ENCODE data around the gene CD52.
"Not testable (repeated sequence)": the region's sequence is repeated elsewhere in the genome, so short reads cannot be mapped to it uniquely, and the experiment has no call there.

CD52 gene

DNA sequence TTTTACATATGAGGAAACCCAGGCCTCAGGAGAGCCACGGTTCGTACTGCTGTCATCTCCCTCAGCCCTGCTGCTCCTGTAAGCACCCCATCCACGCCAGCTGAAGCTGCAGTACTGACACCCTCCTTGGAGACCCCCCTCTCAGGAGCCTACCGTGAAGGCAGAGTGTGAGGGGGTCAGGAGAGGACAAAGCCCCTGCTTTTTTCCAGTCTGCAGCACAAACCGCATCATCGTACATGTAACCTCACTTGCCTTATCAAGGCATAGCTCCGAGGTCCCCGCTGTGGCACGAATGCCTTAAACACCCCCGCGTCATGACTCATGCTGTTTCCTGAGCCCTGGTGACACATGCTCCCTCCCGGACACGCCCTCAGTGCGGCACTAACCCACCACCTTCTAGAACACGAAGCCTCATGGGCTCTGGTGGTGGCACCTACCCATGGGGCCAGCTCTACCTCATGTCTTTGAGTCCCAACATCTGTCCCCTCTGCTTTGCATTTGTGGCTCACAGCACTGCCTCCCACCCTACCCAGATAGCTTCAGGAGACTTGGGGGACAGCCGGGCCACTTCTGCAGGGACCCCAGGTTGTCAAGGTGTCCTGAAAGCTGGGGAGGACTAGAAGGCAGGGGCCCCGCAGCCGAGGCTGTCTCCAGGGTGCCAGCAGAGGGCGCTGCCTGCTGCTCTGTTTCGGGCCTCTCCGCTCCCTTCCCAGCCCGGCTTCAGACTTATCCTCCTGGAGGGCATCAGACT is 33.0 kb upstream of the CD52 start:
- DNase-seq: peak; percentile 30

DNA sequence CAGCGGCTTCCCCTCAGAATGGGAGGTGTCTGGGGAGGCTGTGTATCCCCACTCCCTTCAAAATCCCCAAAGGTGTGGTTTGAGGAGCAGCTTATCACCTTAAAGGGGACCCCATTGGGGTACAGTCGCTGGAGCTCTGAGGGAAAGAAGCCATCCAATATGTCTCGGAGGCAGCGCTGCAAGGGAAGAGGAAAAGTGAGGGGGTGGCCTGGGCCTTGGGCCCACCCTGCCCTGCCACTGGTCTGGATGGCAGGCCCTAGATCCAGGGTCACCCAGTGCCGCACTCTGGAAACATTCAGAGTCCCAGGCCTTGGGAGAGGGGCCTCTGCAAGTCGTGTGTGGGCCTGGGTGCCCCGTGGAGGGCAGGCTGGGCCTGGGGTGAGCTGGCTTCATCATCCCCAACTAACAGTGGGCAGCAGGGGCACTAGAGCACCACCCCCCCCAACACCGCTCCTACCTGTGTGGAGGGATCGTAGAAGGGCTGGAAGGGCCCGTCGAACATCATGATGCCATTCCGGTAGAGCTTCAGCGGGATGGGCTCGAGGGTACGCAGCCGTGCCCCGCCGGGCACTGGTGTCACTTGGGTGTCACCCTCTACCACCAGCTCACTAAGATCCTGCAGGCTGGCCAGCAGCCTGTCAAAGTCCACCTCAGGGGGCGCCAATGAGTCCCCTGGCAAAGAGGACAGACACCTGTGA is 32.2 kb upstream of the CD52 start:
- DNase-seq: no peak

DNA sequence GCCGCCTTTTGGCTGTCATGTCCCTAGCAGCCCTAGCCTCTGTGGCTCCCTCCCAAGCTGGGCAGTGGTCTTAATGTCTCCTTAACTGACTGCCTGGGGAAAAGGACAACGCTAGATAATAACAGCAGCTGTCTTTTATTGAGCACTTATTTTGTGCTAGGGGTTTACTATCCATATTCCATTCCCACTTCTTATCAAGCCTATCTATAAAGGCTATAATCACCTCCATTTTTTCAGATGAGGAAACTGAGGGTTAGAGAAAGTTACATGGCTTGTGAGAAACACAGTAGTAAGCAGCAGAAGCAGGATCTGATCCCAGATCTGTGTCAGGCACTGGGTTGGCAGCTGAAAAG is 31.7 kb upstream of the CD52 start:
- DNase-seq: no peak

DNA sequence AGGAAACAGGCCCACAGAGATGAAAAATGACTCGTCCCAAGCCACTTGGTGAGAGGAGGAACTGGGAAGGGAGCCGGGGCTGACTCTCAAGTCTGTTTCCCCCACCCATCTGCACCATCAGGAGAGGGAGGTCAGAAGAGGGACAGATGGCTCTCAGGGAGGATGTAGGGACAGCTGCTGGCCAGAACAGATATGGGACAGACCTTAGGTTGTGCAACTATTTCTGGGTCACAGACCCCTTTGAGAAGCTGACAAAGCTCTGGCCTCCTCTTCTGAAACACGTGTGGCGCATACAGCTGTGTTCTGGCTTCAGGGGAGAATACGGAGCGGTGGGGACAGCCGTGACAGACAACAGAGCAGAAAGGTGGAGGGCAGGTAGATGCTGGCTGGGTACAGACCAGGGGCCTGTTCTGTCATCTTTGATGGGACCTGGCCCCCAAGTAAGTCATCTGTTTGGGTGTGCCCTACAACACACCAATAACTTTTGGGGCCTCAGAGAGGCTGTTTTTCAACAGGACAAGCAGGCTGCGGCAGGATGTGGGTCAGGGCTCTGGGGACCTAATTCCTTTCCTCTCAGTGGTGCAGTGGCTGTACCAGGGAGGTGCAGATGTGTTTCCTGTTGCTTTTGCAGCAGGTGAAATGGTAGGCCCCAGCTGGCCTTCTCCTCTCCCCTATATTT is 30.6 kb upstream of the CD52 start:
- no peak for DNase-seq

DNA sequence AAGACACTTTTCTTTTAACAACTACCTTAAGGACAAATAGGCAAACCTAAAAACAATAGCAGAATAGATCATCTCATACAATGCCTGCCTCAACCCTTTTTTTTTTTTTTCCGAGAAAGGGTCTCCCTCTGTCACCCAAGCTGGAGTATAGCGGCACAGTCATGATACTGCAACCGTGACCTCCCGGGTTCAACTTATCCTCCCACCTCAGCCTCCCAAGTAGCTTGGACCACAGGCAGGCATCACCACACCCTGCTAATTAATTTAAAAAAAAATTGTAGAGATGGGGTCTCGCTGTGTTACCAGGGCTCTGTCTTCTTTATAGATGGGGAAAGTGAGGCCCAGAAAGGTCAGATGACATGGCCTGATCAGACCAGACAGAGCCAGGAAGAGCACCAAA is 29.9 kb upstream of the CD52 start:
- no peak for DNase-seq

DNA sequence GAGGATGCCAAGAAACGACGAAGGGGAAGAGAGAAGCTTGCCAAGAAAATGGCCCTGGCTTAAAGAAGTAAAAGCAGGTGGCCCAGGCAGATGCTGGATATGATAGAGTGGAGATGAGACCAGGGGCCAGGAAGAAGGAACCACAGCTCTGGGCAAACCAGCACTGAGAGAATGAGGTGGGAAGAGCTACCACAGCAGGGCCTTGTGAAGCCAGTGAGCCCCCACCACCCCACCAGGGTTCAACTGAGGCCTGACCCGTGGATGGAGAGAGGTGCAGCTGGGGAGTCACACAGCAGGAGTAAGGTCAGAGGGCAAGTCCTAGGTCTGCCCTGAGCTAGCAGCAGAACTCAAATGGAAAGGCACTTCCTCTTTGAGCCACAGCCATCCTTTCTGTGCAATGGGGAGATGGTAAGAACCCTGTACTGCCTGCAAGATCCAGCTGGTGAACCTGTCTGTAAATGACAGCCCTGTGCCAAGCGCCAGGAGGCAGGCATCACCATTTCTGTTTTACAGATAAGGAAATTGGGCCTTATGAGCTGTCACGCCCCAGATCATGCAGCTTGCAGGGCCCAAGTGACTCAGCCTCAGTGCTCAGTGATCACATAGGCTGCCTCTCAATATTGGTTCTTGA is 29.3 kb upstream of the CD52 start:
- DNase-seq: no peak

DNA sequence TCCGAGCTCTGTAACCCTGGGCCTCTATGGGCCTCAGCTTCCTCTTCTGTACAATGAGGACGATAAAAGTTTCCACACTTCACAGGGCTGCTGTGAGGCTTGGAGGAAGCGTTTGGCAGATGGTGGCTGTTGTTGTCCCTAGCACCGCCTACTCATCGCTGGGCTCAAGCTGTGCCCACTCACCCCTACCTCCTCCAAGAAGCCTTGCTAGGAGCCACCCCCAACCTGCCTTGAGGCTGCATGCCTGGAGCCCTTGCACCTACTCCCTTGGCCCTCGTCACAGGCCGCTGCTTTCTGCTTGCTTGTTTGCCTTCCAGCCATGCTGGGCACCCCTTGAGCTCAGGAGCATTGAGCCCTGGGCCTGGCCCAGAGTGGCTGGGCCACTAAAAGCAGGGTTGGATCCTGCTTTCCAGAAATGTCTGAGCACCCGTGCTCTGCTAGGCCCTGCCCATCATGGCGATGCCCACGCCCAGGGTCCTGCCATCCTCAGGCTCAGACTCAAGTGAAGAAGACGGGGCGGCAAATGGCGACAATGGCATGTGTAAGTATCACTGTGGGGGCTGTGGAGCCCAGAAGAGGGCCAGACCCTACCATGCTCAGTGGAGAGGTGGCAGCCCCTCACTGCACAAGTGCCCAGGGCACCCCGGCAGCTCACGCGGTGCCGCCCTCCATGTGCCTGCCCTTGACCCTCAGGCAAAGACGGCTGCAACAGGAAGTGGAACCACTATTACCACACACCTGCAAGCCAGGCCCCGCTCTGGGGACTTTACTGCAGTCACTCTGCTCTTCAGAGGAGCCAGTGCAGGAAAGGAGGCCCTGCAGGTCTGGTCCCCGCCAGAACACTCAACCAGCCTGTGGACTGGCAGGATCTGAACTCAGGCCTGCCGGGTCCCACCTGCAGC is 28.3 kb upstream of the CD52 start:
- DNase-seq: no peak

DNA sequence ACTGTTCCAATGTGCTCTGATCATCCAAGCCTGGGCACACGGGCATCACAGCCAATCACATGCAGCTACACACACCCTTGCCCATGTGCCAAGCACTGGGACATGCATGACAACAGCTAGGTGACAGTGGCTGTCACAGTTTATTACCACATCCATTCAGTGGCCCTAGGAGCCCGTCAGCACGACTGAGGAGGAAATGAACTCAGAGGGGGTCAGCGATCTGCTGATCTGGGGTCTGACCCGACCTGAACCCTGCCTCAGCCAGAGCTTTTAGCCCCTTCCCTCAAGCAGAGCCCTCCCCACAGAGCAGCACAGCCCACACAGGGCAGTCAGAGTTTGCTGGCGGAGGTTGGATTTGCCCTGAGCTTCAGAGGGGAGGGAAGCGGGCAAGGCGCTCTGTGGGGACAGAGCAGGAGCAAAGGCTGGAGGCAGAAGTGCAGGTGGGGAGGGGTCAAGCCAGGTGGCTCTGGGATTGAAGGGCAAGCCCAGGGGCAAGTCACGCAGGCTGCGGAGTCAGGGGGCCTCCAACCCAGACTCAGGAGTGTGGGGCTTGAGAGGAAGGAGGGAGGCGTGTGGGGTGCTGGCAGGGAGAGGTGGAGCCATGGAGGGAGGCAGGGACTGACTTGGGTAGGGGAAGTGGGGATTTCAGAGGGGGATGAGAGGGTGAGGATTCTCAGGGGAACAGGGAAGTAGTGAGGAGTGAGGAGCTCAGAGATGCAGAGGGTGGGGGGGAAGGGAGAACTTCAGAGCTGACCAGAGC is 27.5 kb upstream of the CD52 start:
- no peak for DNase-seq

DNA sequence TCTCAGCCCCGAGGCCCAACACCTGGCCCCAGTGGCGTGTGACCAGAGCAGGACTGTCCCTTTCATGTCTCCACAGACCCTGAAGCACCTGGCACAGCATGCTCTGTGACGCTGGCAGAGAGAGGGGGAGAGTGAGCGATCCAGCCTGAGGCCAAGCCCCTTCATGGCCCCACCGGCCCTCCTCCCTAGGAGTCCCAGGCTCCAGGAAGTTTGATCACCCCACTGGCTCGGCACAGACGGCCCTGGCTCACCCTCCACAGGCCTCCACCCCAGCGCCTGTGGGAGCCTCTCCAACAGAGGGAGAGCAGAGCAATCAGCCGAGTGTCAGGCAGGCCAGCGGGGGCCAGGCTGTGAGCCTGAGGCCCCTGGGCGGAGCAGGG is 26.9 kb upstream of the CD52 start:
- DNase-seq: no peak

DNA sequence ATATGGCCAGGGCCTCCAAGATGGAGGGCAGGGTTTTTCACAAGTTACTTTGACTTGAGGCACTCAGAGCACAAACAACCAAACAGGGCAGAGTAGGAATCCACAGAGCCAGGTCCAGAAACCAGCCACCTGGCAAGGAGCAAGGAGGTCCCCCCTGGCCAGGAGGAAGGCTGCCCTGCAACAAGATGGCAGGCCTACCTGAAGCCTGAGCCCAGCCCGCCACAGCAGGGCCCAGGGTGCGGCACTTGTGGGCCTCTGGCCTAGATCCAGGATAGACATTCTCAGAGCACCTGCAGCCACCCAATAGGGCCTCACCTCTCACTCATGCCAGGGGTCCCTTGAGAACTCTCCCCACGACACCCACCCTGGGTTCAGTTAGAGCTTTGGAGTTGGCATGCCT is 26.3 kb upstream of the CD52 start:
- no peak for DNase-seq

DNA sequence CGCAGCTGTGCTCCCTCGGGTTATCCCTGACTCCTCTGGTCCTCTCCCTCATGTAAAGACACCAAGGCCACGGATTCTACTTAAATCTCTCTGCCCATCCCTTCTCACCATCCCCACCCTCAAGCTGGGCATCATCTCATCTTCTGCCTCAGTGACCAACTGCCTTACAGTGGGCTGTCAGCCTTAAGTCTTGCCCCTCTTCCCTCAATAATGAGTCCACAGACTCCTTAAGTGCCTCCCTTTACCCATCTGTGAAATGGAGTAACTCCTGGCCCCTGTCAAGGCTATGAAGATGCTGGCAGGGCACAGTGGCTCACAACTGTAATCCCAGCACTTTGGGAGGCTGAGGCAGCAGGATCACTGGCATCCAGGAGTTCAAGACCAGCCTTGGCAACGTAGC is 25.8 kb upstream of the CD52 start:
- DNase-seq: no peak

DNA sequence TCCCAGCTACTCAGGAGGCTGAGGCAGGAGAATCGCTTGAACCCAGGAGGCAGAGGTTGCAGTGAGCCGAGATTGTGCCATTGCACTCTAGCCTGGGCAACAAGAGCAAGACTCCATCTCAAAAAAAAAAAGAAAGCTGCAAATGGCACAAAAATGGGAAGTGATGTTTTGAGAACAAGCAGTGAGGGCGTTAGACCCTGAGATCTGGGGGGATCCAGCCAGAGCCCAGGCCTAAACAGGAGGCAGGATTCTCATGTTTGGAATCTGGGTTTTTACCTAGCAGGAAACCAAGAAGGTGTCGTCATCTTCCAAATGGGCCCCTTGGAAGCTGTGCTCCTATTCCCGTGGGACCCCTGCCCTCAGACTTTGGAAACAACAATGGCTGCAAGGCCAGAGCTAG is 25.0 kb upstream of the CD52 start:
- DNase-seq: not testable (repeated sequence)

DNA sequence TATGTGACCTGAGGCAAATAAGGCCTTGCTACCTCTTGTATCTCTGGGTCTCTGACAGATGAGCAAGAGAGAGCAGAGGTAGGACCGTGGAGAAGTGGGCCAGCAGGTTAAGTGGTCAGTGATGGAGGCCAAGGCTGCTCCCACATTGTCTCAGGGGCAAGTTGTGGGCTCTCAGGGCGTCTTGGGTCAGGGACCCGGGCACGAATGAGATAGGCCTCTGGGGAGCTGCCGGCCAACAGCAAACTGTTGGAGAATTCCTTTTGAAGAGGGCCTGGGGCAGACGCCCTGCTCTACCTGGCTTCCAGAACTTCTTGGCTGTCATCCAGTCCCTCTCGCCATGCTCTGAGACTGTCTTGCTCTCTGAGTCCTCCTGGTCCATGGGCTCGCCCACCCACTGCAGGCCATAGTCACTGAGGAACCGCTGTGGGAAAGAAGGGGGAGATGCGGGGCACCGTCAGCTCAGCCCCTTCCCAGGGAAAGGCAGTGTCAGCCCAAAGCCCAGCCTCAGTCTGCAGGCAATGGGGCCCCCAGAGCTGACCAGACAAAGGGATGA is 23.8 kb upstream of the CD52 start:
- no peak for DNase-seq

DNA sequence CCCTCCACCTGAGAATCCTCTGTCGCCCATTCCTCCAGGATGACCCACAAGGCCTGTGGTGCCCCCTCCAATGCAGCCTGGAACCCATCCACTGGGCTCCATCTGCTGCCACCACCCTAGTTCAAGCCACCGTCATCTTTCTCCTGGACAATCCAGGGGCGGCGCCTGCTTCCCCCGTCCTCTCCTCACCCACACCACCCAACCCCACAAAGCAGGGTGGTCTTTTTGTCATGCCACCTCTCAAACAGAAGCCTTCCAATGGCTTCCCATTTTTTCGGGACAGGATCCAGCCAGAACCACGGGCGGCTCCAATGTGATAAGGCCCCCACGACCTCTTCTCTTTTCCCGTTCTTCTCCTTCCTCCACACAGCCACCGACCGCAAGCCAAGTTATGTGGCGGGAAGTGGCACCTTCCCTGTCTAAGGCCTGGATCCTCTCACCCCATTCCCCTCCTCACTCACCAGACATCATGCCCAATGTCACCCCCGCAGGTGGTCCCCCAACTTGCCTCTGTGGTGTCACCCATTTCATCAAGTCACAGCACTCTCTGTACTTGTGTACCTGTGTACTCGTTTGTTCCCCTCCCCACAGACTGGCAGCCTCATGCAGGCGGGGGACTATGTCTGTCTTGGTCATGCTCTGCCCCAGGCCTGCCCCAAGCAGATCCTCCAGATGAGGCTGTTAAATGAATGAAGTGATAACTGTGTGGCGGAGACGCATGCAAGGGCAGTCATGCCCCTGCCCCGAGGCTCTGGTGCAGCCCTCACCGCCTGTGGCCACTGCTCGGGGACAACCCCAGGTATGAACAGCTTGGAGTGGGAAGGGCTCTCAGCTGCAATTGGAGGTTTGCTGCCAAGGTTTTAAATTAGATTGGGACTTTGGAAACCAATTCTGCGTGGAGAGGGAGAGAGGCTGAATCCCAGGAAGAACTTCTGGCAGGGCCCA is 22.3 kb upstream of the CD52 start:
- DNase-seq: no peak

DNA sequence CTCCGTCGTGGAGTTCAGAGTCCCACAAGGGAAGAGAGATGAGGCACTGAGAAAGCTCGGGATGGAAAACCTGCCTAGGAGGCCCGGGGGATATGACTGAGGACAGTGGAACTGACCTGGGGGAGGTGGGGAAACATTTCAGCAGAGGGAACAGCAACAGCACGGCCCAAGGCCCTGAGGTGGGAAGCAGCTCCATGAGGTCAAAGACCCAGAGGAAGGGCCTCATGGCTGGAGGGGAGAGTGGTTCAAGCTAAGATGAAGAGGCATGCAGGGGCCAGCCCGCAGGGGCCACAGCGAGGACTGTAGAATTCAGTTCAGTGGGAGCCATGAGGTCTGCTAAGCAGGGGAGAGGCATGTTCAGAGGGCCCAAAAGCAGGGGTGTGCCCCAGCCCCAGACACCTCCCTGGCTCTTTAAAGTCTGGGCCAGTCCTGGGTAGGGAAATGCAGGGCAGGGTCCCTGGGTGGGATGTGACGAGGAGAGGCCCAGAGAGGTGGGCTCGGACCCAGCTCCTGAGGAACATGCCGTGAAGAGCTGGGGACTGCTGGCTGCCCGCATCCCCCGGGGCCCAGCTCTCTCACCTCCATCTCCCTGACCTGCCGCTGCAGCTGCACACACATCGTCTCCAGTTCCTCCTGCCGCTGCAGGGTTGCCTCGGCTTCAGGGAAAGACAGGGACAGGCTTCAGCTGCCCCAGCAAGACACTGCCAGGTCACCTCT is 21.3 kb upstream of the CD52 start:
- DNase-seq: no peak

DNA sequence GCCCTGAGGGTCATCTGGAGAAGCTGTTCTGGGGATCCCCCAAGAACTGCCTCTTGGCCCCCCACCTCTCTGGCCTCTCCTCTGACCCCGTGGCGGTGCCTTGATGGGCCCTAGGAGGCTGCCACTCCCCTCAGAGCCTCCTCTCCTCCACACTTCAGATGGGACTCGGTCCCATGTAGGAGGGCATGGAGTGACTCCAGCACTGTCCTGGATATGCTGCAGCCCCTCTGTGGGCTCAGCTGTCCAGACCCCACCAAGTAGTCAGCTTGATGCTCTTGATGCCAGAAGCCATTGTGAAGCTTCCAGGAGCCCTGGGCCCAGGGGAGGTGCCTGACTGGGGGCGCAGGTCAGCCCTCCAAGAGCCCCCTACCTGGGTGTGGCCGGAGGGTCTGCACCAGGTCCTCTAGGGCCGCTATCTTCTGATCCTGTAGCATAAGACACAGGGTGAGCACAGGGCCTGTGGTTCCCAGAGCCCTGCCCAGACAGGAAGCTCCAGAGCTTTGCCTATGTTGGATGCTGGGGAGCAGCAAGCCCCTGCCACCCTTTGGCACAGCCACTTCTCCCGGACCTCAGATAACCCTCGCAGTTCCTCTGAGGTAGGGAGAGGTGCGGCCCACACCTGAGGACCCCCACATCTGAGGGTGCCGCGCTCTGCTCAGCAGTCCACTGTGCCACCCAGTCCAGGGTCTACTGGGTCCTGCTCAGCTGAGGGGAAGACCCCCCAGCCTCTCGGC is 20.5 kb upstream of the CD52 start:
- DNase-seq: no peak

DNA sequence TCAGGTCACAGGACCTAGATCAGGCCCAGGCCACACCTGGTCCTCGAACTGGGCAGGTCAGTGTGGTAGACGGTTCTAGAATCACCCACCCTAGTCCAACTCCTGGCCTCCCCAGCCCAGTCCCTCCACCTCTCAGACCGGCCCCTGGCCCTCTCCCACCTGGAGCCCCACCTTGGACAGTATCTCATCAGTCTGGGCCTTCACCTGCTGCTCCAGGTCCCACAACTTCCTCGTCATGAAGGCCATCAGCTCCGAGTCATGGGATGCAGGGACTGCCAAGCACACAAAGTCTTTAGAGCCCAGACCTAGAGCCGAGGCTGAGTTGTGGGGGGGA is 20.0 kb upstream of the CD52 start:
- DNase-seq: no peak

DNA sequence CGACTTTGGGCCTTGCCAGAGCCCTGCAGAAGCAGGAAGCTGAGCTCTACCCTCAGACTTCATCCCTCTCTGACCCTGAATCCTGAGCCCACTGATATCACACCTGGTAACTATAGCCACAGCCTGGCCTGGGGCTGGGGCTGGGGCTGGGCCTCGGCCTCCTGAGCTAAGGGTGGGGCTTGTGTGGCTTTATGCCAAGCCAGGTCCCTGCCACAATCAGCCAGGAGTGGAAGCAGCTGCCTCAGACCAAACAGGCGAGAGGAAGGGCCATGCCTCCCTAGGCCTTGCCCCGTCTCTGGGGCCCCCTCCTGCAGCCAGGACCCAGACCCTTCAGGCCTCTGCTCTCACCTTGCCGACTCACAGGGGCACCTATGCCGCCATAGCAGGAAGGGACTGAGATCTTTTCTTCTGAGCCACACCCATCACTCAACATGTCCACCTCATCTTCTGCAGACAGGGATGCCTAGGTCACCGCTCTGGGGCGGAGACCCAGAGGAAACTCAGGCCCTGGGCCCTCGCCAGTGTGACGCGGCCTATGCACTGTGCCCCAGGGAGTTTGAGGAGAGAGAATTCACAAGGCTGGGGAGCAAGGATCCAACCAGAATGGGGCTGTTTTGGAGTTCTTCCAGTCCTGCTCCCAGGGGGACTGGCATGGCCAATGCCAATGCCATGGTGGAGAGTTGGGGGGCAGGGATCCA is 17.0 kb upstream of the CD52 start:
- DNase-seq: no peak

All from NCI-H2107 (cell line).